ENCODE data around the gene NMD3. TPM values are rescaled to one million over a fixed set of nuclear protein-coding genes. Genes with fewer than 3 reads are reported as not detected.

NMD3 gene
- total RNA-seq, 1 experiment from 2014 or later, result 61.7 TPM

- Histone ChIP-seq H3K4me3 (ENCODE audit: low read depth, low read length) (no peak overlapping the region), H3K4me1 (peaks cover 14% of the 10 kb centered on the region), H3K9me3 (no peaks in the 10 kb centered on the region; the same call in 1 of the 2 replicates), H3K36me3 (ENCODE audit: control insufficient read depth, insufficient read depth, low read length) (no peaks in the 10 kb centered on the region; the same call in none of the 2 replicates), H3K27me3 (replicated peaks; ENCODE audit: control insufficient read depth, insufficient read depth, low read length) (no peaks in the 10 kb centered on the region)
- ChIA-PET POLR2A (no interaction called here), CTCF (no interaction called here)
- intact Hi-C loops (cut with micrococcal nuclease; ENCODE audit: unreplicated experiment), result no loop called here
- no peak overlapping the region for H3K27ac Mint-ChIP-seq (ENCODE audit: unreplicated experiment)
- peaks cover 69% of the 10 kb centered on the region for H3K36me3 Mint-ChIP-seq (ENCODE audit: insufficient read depth, unreplicated experiment)
- no peaks in the 10 kb centered on the region for H3K27me3 Mint-ChIP-seq (ENCODE audit: insufficient read depth, unreplicated experiment)
- no peak for DNase-seq
- TF ChIP-seq CTCF (IDR thresholded peaks at IDR 0.05; ENCODE audit: insufficient read depth in 1 of 2, low read depth in 1 of 2, low read length in 1 of 2, severe bottlenecking in 1 of 2, unreplicated experiment in 1 of 2), result no peak
- peaks cover 39% of the 10 kb centered on the region for H3K9me3 Mint-ChIP-seq (ENCODE audit: unreplicated experiment)
- peaks cover 15% of the 10 kb centered on the region for H3K4me1 Mint-ChIP-seq (ENCODE audit: low read depth, unreplicated experiment)
- no peak overlapping the region for H3K4me3 Mint-ChIP-seq (ENCODE audit: unreplicated experiment)
- BruUV-seq (replicated peaks), result no TSS peak
These were observed 43.7 kb downstream of the NMD3 start for GRCh38 chr3:161264852-161265251.

- Histone ChIP-seq H3K4me3 (ENCODE audit: low read depth, low read length) (no peak overlapping the region), H3K4me1 (peaks cover 14% of the 10 kb centered on the region), H3K36me3 (ENCODE audit: control insufficient read depth, insufficient read depth, low read length) (no peaks in the 10 kb centered on the region; the same call in none of the 2 replicates), H3K9me3 (no peaks in the 10 kb centered on the region; the same call in 1 of the 2 replicates), H3K27me3 (replicated peaks; ENCODE audit: control insufficient read depth, insufficient read depth, low read length) (no peaks in the 10 kb centered on the region)
- TF ChIP-seq CTCF (IDR thresholded peaks at IDR 0.05; ENCODE audit: insufficient read depth in 1 of 2, low read depth in 1 of 2, low read length in 1 of 2, severe bottlenecking in 1 of 2, unreplicated experiment in 1 of 2), result no peak
- Mint-ChIP-seq H3K27me3 (ENCODE audit: insufficient read depth, unreplicated experiment) (no peaks in the 10 kb centered on the region), H3K9me3 (ENCODE audit: unreplicated experiment) (peaks cover 27% of the 10 kb centered on the region), H3K4me1 (ENCODE audit: low read depth, unreplicated experiment) (peaks cover 15% of the 10 kb centered on the region), H3K27ac (ENCODE audit: unreplicated experiment) (no peak overlapping the region), H3K4me3 (ENCODE audit: unreplicated experiment) (no peak overlapping the region), H3K36me3 (ENCODE audit: insufficient read depth, unreplicated experiment) (peaks cover 60% of the 10 kb centered on the region)
- ChIA-PET CTCF (no interaction called here), POLR2A (no interaction called here)
- no peak for DNase-seq
- BruUV-seq (replicated peaks), result no TSS peak
- intact Hi-C loops (cut with micrococcal nuclease; ENCODE audit: unreplicated experiment), result no loop called here
These were observed 44.9 kb downstream of the NMD3 start for GRCh38 chr3:161265916-161266571.

GRCh38 chr3:161266731-161267150 lies 45.6 kb downstream of the NMD3 start:
- Histone ChIP-seq H3K27me3 (replicated peaks; ENCODE audit: control insufficient read depth, insufficient read depth, low read length) (no peaks in the 10 kb centered on the region), H3K9me3 (no peaks in the 10 kb centered on the region; the same call in 1 of the 2 replicates), H3K4me3 (ENCODE audit: low read depth, low read length) (no peak overlapping the region), H3K4me1 (peaks cover 14% of the 10 kb centered on the region), H3K36me3 (ENCODE audit: control insufficient read depth, insufficient read depth, low read length) (no peaks in the 10 kb centered on the region; the same call in none of the 2 replicates)
- ChIA-PET CTCF (no interaction called here), POLR2A (no interaction called here)
- BruUV-seq (replicated peaks), result no TSS peak
- DNase-seq, result no peak
- H3K9me3 Mint-ChIP-seq (ENCODE audit: unreplicated experiment), result peaks cover 20% of the 10 kb centered on the region
- intact Hi-C loops (cut with micrococcal nuclease; ENCODE audit: unreplicated experiment), result no loop called here
- no peak overlapping the region for H3K4me3 Mint-ChIP-seq (ENCODE audit: unreplicated experiment)
- H3K4me1 Mint-ChIP-seq (ENCODE audit: low read depth, unreplicated experiment), result peaks cover 15% of the 10 kb centered on the region
- H3K27ac Mint-ChIP-seq (ENCODE audit: unreplicated experiment), result no peak overlapping the region
- no peak for TF ChIP-seq CTCF (IDR thresholded peaks at IDR 0.05; ENCODE audit: insufficient read depth in 1 of 2, low read depth in 1 of 2, low read length in 1 of 2, severe bottlenecking in 1 of 2, unreplicated experiment in 1 of 2)
- H3K27me3 Mint-ChIP-seq (ENCODE audit: insufficient read depth, unreplicated experiment), result no peaks in the 10 kb centered on the region
- H3K36me3 Mint-ChIP-seq (ENCODE audit: insufficient read depth, unreplicated experiment), result peaks cover 53% of the 10 kb centered on the region

All from Caco-2 (cell line).